IMR-90 (cell line): Measurements from ENCODE around the gene JAGN1. TPM values are rescaled to one million over a fixed set of nuclear protein-coding genes. Genes with fewer than 3 reads are reported as not detected.

ENCODE experiments used
- ATAC-seq: fragments of 200-7000 bp; cut with Tn5 transposase; 2 replicates; pipeline ENCODE4 v1.9.1; 2020; ENCODE audit warnings: low read depth, mild to moderate bottlenecking, moderate library complexity
- BruUV-seq: library from RNA; stranded (reverse); fragments of 400-500 nt; replicated peaks from 2 replicates; lab custom pipeline; 2021; lab: Mats Ljungman, UMichigan
- CTCF ChIA-PET: fragments of 300-600 bp; formaldehyde crosslinking; extraction: SDS; loops from one replicate; lab custom pipeline; 2021; ENCODE audit warnings: antibody characterized with exemption; lab: Yijun Ruan, JAX
- POLR2A ChIA-PET: fragments of 300-600 bp; sonication (Branson Sonifier 250); formaldehyde crosslinking; loops from one replicate; lab custom pipeline; 2022; ENCODE audit warnings: antibody characterized with exemption; ENCODE audit not compliant: unreplicated experiment; lab: Charles Lee
- DNase-seq: peaks from one replicate; pipeline ENCODE4 v3.0.0; 2013
- H2AFZ ChIP-seq: replicated peaks from 2 replicates; pipeline ENCODE3; 2013; ENCODE audit warnings: low read length, mild to moderate bottlenecking; ENCODE audit not compliant: poor library complexity
- H2AK5ac ChIP-seq: 2 replicates; pipeline ENCODE4 v1.6.1; 2013; ENCODE audit warnings: low read depth, low read length, inconsistent platforms
- H2AK9ac ChIP-seq: replicated peaks from 2 replicates; pipeline ENCODE3; 2013; ENCODE audit warnings: mild to moderate bottlenecking, low read depth, low read length, moderate library complexity; ENCODE audit not compliant: poor library complexity
- H2BK120ac ChIP-seq: 2 replicates; pipeline ENCODE4 v1.6.1; 2013; ENCODE audit warnings: low read depth, low read length, inconsistent platforms
- H2BK15ac ChIP-seq: 3 replicates; pipeline ENCODE4 v1.6.1; 2013; ENCODE audit warnings: low read depth, low read length, inconsistent platforms
- H2BK20ac ChIP-seq: 2 replicates; pipeline ENCODE4 v1.6.1; 2013; ENCODE audit warnings: low read depth, mild to moderate bottlenecking, inconsistent platforms, low read length, moderate library complexity
- H2BK5ac ChIP-seq: 2 replicates; pipeline ENCODE4 v1.6.1; 2013; ENCODE audit warnings: mild to moderate bottlenecking, low read depth, low read length, inconsistent platforms; ENCODE audit not compliant: poor library complexity, severe bottlenecking
- H3K14ac ChIP-seq: replicated peaks from 2 replicates; pipeline ENCODE4 v1.6.1; 2013; ENCODE audit warnings: low read depth, low read length, inconsistent platforms
- H3K18ac ChIP-seq: 2 replicates; pipeline ENCODE4 v1.6.1; 2013; ENCODE audit warnings: low read depth, low read length, control low read depth
- H3K23ac ChIP-seq: 2 replicates; pipeline ENCODE4 v1.6.1; 2013; ENCODE audit warnings: low read depth, low read length, inconsistent platforms
- H3K27ac ChIP-seq: 2 replicates; pipeline ENCODE4 v1.5.1; 2013; ENCODE audit warnings: mild to moderate bottlenecking, control low read depth, low read length; ENCODE audit not compliant: insufficient read depth
- H3K27me3 ChIP-seq: 2 replicates; pipeline ENCODE4 v1.6.1; 2013; ENCODE audit warnings: low read length; ENCODE audit not compliant: control insufficient read depth, insufficient read depth
- H3K36me3 ChIP-seq: 2 replicates; pipeline ENCODE4 v1.6.1; 2013; ENCODE audit warnings: low read length, mixed read lengths; ENCODE audit not compliant: control insufficient read depth, insufficient read depth
- H3K4ac ChIP-seq: 2 replicates; pipeline ENCODE4 v1.6.1; 2013; ENCODE audit warnings: low read depth, low read length, inconsistent platforms
- H3K4me1 ChIP-seq: 2 replicates; pipeline ENCODE4 v1.6.1; 2013; ENCODE audit warnings: low read length, mixed read lengths; ENCODE audit not compliant: control insufficient read depth, insufficient read depth
- H3K4me2 ChIP-seq: 2 replicates; pipeline ENCODE4 v1.6.1; 2013; ENCODE audit warnings: low read depth, mild to moderate bottlenecking, control low read depth, low read length, moderate library complexity
- H3K4me3 ChIP-seq: 2 replicates; pipeline ENCODE4 v1.5.1; 2013; ENCODE audit warnings: low read depth, mild to moderate bottlenecking, control low read depth, low read length, moderate library complexity; ENCODE audit not compliant: insufficient read depth
- H3K56ac ChIP-seq: 2 replicates; pipeline ENCODE4 v1.6.1; 2013; ENCODE audit warnings: low read length, inconsistent platforms; ENCODE audit not compliant: insufficient read depth; ENCODE audit errors: extremely low read depth
- H3K79me1 ChIP-seq, 2 experiments: 2 replicates each; pipeline ENCODE4 v1.6.1; 2013; ENCODE audit warnings: low read length in 2 of 2, inconsistent platforms in 1 of 2, low read depth in 1 of 2
- H3K9ac ChIP-seq: 2 replicates; pipeline ENCODE4 v1.6.1; 2013; ENCODE audit warnings: low read depth, low read length, control low read depth
- H3K9me1 ChIP-seq: 2 replicates; pipeline ENCODE4 v1.6.1; 2013; ENCODE audit warnings: low read length, inconsistent platforms; ENCODE audit not compliant: insufficient read depth
- H3K9me3 ChIP-seq: 2 replicates; pipeline ENCODE4 v1.6.1; 2013; ENCODE audit warnings: low read length; ENCODE audit not compliant: control insufficient read depth, insufficient read depth
- H4K20me1 ChIP-seq: 2 replicates; pipeline ENCODE4 v1.6.1; 2013; ENCODE audit warnings: low read length, inconsistent platforms; ENCODE audit not compliant: insufficient read depth
- H4K5ac ChIP-seq: 2 replicates; pipeline ENCODE4 v1.6.1; 2013; ENCODE audit warnings: mild to moderate bottlenecking, low read depth, low read length, control low read depth
- H4K8ac ChIP-seq, 2 experiments: 2 replicates each; pipeline ENCODE4 v1.6.1; 2013; ENCODE audit warnings: low read depth in 2 of 2, low read length in 2 of 2, control low read depth in 1 of 2, inconsistent platforms in 1 of 2
- H4K91ac ChIP-seq: 2 replicates; pipeline ENCODE4 v1.6.1; 2013; ENCODE audit warnings: low read depth, low read length, inconsistent platforms; ENCODE audit not compliant: insufficient read depth
- BHLHE40 ChIP-seq: fragments of 150-350 bp; IDR thresholded peaks from 2 replicates; pipeline ENCODE4 v1.6.1; 2016; ENCODE audit warnings: mild to moderate bottlenecking, low read depth, low read length
- CEBPB ChIP-seq: IDR thresholded peaks from 2 replicates; pipeline ENCODE4 v1.6.1; 2012; ENCODE audit warnings: low read depth, low read length, improper control_type of control experiment
- CHD1 ChIP-seq: IDR thresholded peaks from 2 replicates; pipeline ENCODE4 v1.6.1; 2012; ENCODE audit warnings: low read depth, low read length, improper control_type of control experiment
- CTCF ChIP-seq: conservative IDR thresholded peaks from 2 replicates; pipeline ENCODE4 v1.5.1; 2012; ENCODE audit warnings: mild to moderate bottlenecking, low read depth, low read length, improper control_type of control experiment
- MXI1 ChIP-seq: IDR thresholded peaks from 2 replicates; pipeline ENCODE4 v1.6.1; 2012; ENCODE audit warnings: low read depth, mild to moderate bottlenecking, low read length, moderate library complexity, borderline replicate concordance
- SMC3 ChIP-seq: fragments of 150-350 bp; IDR thresholded peaks from 2 replicates; pipeline ENCODE4 v1.6.1; 2016; ENCODE audit warnings: low read depth, mild to moderate bottlenecking, antibody characterized with exemption, low read length, moderate library complexity
- WGBS, 2 experiments: methylation state at CpG; one replicate each; pipeline versions ENCODE4 v1.1.5 to v1.1.7; 2013; ENCODE audit warnings: missing lambda C conversion rate in 2 of 2; ENCODE audit not compliant: insufficient read length in 1 of 2; ENCODE audit errors: extremely low coverage in 2 of 2; 5-methylcytosine and 5-hydroxymethylcytosine counted together
- dilution Hi-C: fragments of 300-500 bp; cut with HindIII; formaldehyde crosslinking; loops from one replicate; pipeline ENCODE4 v1.14.3; 2018; ENCODE audit warnings: low sequenced_read_pairs; ENCODE audit not compliant: unreplicated experiment
- in situ Hi-C: fragments of 300-500 bp; cut with MboI; formaldehyde crosslinking; loops from 3 replicates; pipeline ENCODE4 v1.14.3; 2019; ENCODE audit warnings: low sequenced_read_pairs, inconsistent platforms, mixed read lengths
- intact Hi-C: fragments of 100-400 bp; cut with micrococcal nuclease; formaldehyde crosslinking; loops from 2 replicates; pipeline ENCODE4 v1.10.0; 2022
- microRNA-seq, 2 experiments: library from miRNA; stranded (forward) in 1 of 2; unstranded in 1 of 2; fragments of 10-50 nt in 1 of 2; fragments of <30 nt in 1 of 2; gene quantifications in 1 of 2; microRNA quantifications in 1 of 2; one replicate each; pipeline versions ENCODE3 to v1.1.0; 2013 to 2020; ENCODE audit not compliant: insufficient read depth in 1 of 2, insufficient read length in 1 of 2, unreplicated experiment in 1 of 2
- polyA plus RNA-seq, 3 experiments: library from polyadenylated mRNA; depleted of rRNA; stranded (reverse); fragments of >200 nt; gene quantifications; 2 replicates each; pipeline ENCODE4 v1.2.3, GENCODE V29; 2012; ENCODE audit warnings: low replicate concordance in 1 of 3
- small RNA-seq, 5 experiments: library from RNA; depleted of rRNA; stranded (forward); fragments of <200 nt; gene quantifications; one replicate each; pipeline ENCODE3, GENCODE V24; 2012
- total RNA-seq: library from RNA; depleted of rRNA; stranded (reverse); fragments of >200 nt; gene quantifications from 2 replicates; pipeline ENCODE4 v1.2.3, GENCODE V29; 2012; rRNA removed

JAGN1 gene
- total and polyA plus RNA-seq, 2 of the 4 experiments (the other 2 are of a cell fraction) = 32.7 to 39.3 TPM

- Histone ChIP-seq H3K79me1 (no peaks in the 10 kb centered on the region), H3K4ac (no peak overlapping the region), H3K14ac (no peak overlapping the region), H2BK120ac (no peak overlapping the region), H2BK5ac (no peak overlapping the region), H3K23ac (no peak overlapping the region), H3K56ac (no peak overlapping the region), H3K9me3 (no peaks in the 10 kb centered on the region), H3K9ac (no peak overlapping the region), H4K20me1 (no peaks in the 10 kb centered on the region; the same call in 1 of the 2 replicates), H3K36me3 (peaks cover 7% of the 10 kb centered on the region; the same call in 1 of the 2 replicates), H3K4me3 (no peak overlapping the region), H3K27me3 (no peaks in the 10 kb centered on the region), H2BK15ac (no peak overlapping the region), H3K4me1 (peaks cover 7% of the 10 kb centered on the region; the same call in 1 of the 2 replicates), H3K4me2 (no peak overlapping the region), H2BK20ac (no peak overlapping the region), H4K8ac (no peak overlapping the region), H4K91ac (no peak overlapping the region), H3K18ac (no peak overlapping the region), H2AK5ac (no peak overlapping the region), H2AFZ (no peak overlapping the region), H3K9me1 (peaks cover 8% of the 10 kb centered on the region; the same call in 1 of the 2 replicates), H2AK9ac (no peak overlapping the region), H4K5ac (no peak overlapping the region), H3K27ac (no peak overlapping the region)
- WGBS, 2 experiments = 85% methylated on average over 4 of the region's 11 CpGs; no CpG with 5 or more reads in 1 of the 2 experiments
- POLR2A ChIA-PET = no interaction called here
- BruUV-seq = no TSS peak
- in situ Hi-C loops (no loop called here), dilution Hi-C loops (no loop called here), intact Hi-C loops (no loop called here)
- TF ChIP-seq MXI1 (no peak), SMC3 (no peak), CEBPB (no peak), BHLHE40 (no peak), CHD1 (no peak), CTCF (no peak)
- no peak for DNase-seq
- CTCF ChIA-PET = no interaction called here
- no peak for ATAC-seq
Observed at GRCh38 chr3:9942934-9943690, 52.7 kb downstream of the JAGN1 start.

Small RNAs within 50 kb of the gene (microRNA-seq; reads per million reads assigned to microRNA genes)
- gene RNU6-882P (ENCODE audit: insufficient read depth, insufficient read length) = not detected

Small RNAs within 50 kb of the gene (small RNA-seq; reads per million reads assigned to genes)
- 0 reads per million in 5 experiments for gene RNU6-882P

Other genes with a start within 250 kb of the JAGN1 start
- 38.3 and 41.4 TPM in 2 replicates for gene MTMR14, start 241.1 kb upstream of the JAGN1 start, total RNA-seq
- gene MTMR14, start 241.1 kb upstream of the JAGN1 start, polyA plus RNA-seq (2012; rRNA removed) = 22.3 and 22.7 TPM in 2 replicates
- not detected in 2 replicates for gene CPNE9, start 186.8 kb upstream of the JAGN1 start, total RNA-seq
- not detected in 2 replicates for gene CPNE9, start 186.8 kb upstream of the JAGN1 start, polyA plus RNA-seq (2012; rRNA removed)
- 15.6 and 16.4 TPM in 2 replicates for gene BRPF1, start 158.9 kb upstream of the JAGN1 start, total RNA-seq
- 13.6 and 15.1 TPM in 2 replicates for gene BRPF1, start 158.9 kb upstream of the JAGN1 start, polyA plus RNA-seq (2012; rRNA removed)
- gene OGG1, start 140.7 kb upstream of the JAGN1 start, total RNA-seq = 14.9 and 15.8 TPM in 2 replicates
- 25.6 and 28.2 TPM in 2 replicates for gene OGG1, start 140.7 kb upstream of the JAGN1 start, polyA plus RNA-seq (2012; rRNA removed)
- 28.9 and 33.3 TPM in 2 replicates for gene CAMK1, start 120.7 kb upstream of the JAGN1 start, total RNA-seq
- 36.4 and 41.2 TPM in 2 replicates for gene CAMK1, start 120.7 kb upstream of the JAGN1 start, polyA plus RNA-seq (2012; rRNA removed)
- gene TADA3, start 98.1 kb upstream of the JAGN1 start, total RNA-seq = 69.7 and 83.0 TPM in 2 replicates
- 68.0 and 69.7 TPM in 2 replicates for gene TADA3, start 98.1 kb upstream of the JAGN1 start, polyA plus RNA-seq (2012; rRNA removed)
- 383 and 405 TPM in 2 replicates for gene ARPC4, start 97.5 kb upstream of the JAGN1 start, total RNA-seq
- gene ARPC4, start 97.5 kb upstream of the JAGN1 start, polyA plus RNA-seq (2012; rRNA removed) = 160 and 188 TPM in 2 replicates
- gene TTLL3, start 80.3 kb upstream of the JAGN1 start, total RNA-seq = 5.8 and 6.8 TPM in 2 replicates
- 37.4 and 43.4 TPM in 2 replicates for gene TTLL3, start 80.3 kb upstream of the JAGN1 start, polyA plus RNA-seq (2012; rRNA removed)
- gene RPUSD3, start 46.6 kb upstream of the JAGN1 start, total RNA-seq = 30.3 and 30.8 TPM in 2 replicates
- 49.4 and 53.0 TPM in 2 replicates for gene RPUSD3, start 46.6 kb upstream of the JAGN1 start, polyA plus RNA-seq (2012; rRNA removed)
- not detected in 2 replicates for gene CIDEC, start 10.4 kb upstream of the JAGN1 start, total RNA-seq
- gene CIDEC, start 10.4 kb upstream of the JAGN1 start, polyA plus RNA-seq (2012; rRNA removed) = 0.09 TPM in 1 of 2 replicates, not detected in the other
- 0.90 and 1.1 TPM in 2 replicates for gene IL17RE, start 12.2 kb downstream of the JAGN1 start, total RNA-seq
- 7.2 and 8.6 TPM in 2 replicates for gene IL17RE, start 12.2 kb downstream of the JAGN1 start, polyA plus RNA-seq (2012; rRNA removed)
- 18.9 and 20.8 TPM in 2 replicates for gene IL17RC, start 26.5 kb downstream of the JAGN1 start, total RNA-seq
- gene IL17RC, start 26.5 kb downstream of the JAGN1 start, polyA plus RNA-seq (2012; rRNA removed) = 28.3 and 29.9 TPM in 2 replicates
- 8.6 and 9.4 TPM in 2 replicates for gene CRELD1, start 43.2 kb downstream of the JAGN1 start, total RNA-seq
- 25.2 and 25.7 TPM in 2 replicates for gene CRELD1, start 43.2 kb downstream of the JAGN1 start, polyA plus RNA-seq (2012; rRNA removed)
- 0.72 and 1.4 TPM in 2 replicates for gene PRRT3, start 61.8 kb downstream of the JAGN1 start, total RNA-seq
- gene PRRT3, start 61.8 kb downstream of the JAGN1 start, polyA plus RNA-seq (2012; rRNA removed) = 4.1 and 4.2 TPM in 2 replicates
- 78.9 and 152 TPM in 2 replicates for gene EMC3, start 96.2 kb downstream of the JAGN1 start, total RNA-seq
- 83.3 and 96.7 TPM in 2 replicates for gene EMC3, start 96.2 kb downstream of the JAGN1 start, polyA plus RNA-seq (2012; rRNA removed)
- 18.9 and 19.7 TPM in 2 replicates for gene FANCD2, start 135.8 kb downstream of the JAGN1 start, total RNA-seq
- gene FANCD2, start 135.8 kb downstream of the JAGN1 start, polyA plus RNA-seq (2012; rRNA removed) = 7.2 and 8.9 TPM in 2 replicates
- not detected in 2 replicates for gene FANCD2OS, start 217.6 kb downstream of the JAGN1 start, total RNA-seq
- gene FANCD2OS, start 217.6 kb downstream of the JAGN1 start, polyA plus RNA-seq (2012; rRNA removed) = not detected in 2 replicates
- 81.4 and 123 TPM in 2 replicates for gene BRK1, start 225.1 kb downstream of the JAGN1 start, total RNA-seq
- 195 and 235 TPM in 2 replicates for gene BRK1, start 225.1 kb downstream of the JAGN1 start, polyA plus RNA-seq (2012; rRNA removed)